ENCODE data around the gene FIBCD1.

FIBCD1 gene

DNA sequence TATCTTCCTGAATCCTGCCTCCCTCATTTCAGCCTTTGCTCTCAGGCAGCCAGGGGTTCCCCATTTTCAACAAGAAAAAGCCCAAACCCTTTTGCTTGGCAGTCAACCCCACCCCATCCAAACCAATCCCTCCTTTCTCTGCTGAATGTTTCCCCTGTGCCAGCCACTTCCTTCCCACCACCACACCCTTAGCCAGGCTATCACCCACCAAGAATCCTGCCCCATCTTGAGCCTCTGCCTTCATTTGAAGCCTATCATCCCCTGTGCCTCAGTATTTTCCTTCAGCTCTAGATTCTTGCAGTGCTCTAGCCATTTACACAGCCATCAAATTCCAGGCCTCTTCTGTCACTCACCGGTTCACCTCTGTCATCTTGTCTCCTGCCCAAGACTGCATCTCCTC is 15.3 kb upstream of the FIBCD1 start:
- DNase-seq (ENCODE audit: extremely low read depth, low read depth), result no peak
- H3K4me3 ChIP-seq (replicated peaks; ENCODE audit: low read depth, low read length), result no peak overlapping the region
- TF ChIP-seq, protein P1, sequence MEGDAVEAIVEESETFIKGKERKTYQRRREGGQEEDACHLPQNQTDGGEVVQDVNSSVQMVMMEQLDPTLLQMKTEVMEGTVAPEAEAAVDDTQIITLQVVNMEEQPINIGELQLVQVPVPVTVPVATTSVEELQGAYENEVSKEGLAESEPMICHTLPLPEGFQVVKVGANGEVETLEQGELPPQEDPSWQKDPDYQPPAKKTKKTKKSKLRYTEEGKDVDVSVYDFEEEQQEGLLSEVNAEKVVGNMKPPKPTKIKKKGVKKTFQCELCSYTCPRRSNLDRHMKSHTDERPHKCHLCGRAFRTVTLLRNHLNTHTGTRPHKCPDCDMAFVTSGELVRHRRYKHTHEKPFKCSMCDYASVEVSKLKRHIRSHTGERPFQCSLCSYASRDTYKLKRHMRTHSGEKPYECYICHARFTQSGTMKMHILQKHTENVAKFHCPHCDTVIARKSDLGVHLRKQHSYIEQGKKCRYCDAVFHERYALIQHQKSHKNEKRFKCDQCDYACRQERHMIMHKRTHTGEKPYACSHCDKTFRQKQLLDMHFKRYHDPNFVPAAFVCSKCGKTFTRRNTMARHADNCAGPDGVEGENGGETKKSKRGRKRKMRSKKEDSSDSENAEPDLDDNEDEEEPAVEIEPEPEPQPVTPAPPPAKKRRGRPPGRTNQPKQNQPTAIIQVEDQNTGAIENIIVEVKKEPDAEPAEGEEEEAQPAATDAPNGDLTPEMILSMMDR (IDR thresholded peaks at IDR 0.05; ENCODE audit: low read depth, low read length, missing control alignments), result no peak

DNA sequence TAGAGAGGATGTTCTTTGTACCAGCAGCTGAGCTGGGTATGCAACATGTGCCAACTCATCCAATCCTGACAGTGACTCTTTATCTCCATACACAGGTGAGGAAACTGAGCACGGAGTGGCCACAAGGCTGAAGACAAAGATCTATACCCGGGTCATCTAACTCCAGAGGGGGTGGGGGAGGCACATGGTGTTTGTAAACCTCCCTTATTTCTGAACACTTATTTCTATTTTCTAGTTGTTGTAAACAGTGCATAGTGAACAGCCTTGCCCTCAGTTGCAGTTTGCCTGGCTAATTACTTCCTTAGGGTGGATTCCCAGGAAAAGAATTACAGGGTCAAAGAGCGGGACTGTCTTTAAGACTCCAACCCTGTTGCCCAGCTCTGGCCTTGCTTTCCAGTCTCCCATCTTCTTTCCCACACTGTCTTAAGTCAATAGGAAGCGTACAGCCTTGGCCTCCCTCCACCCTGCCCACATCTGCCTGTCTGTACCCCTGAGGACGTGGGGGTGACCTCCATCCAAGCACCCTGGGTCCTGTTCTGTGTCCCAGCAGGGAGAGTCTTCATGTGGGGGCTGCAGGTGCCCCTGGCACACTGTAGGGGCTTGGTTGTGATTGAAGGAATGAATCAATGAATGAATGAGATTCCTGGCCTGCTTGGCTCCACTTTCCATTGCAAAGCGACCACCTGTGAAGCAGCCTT is 13.2 kb upstream of the FIBCD1 start:
- H3K4me3 ChIP-seq (replicated peaks; ENCODE audit: low read depth, low read length), result no peak overlapping the region
- TF ChIP-seq, protein P1 (IDR thresholded peaks at IDR 0.05; ENCODE audit: low read depth, low read length, missing control alignments), result no peak
- no peak for DNase-seq (ENCODE audit: extremely low read depth, low read depth)

DNA sequence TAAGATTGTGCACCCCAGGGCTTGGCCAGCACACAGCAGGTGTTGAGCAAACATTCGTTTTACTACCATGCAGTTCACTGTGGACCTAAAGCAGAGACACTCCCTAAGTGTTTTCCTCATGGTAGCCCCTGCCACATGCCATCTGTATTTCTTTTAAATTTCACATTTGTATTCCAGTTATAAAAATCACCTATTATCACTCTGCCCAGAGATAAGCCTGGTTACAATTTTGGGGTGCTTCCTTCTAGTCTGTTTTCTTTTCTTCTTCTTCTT is 10.9 kb upstream of the FIBCD1 start:
- no peak overlapping the region for H3K4me3 ChIP-seq (replicated peaks; ENCODE audit: low read depth, low read length)
- no peak for DNase-seq (ENCODE audit: extremely low read depth, low read depth)
- TF ChIP-seq, protein P1 (IDR thresholded peaks at IDR 0.05; ENCODE audit: low read depth, low read length, missing control alignments), result no peak

DNA sequence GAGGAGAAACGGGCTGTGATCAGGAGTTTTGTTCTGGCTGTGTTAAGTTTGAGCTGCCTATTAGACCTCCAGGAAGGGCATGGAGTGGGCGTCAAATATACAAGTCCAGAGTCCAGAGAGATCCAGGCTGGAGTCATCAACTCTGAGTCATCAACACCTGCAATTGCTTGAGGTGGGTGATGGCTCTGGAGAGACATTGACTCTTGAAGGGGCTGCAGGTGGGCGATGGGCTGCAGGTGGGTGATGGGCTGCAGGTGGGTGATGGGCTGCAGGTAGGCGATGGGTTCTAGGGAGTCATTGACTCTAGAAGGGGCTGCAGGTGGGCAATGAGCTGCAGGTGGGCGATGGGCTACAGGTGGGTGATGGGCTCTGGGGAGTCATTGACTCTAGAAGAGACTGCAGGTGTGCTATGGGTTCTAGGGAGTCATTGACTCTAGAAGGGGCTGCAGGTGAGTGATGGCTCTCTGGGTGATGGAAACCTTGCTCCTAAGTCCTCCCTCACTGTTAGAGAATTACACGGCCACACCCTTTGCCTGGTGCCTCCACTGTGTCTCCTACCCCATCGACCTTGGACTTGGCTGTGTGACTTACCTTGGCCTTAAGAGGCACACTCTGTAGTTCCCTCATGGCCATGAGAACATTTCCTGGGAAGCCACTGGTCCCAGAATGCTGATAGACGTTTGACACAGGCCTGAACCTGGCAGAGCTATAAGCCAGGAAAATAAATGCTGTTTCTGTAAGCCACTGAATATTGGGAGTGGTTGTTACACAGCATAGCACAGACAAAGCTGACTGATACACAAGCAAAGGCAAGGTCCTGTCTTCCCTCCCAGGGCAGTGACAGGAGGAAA is 10.4 kb upstream of the FIBCD1 start:
- TF ChIP-seq, protein P1 (IDR thresholded peaks at IDR 0.05; ENCODE audit: low read depth, low read length, missing control alignments), result no peak

DNA sequence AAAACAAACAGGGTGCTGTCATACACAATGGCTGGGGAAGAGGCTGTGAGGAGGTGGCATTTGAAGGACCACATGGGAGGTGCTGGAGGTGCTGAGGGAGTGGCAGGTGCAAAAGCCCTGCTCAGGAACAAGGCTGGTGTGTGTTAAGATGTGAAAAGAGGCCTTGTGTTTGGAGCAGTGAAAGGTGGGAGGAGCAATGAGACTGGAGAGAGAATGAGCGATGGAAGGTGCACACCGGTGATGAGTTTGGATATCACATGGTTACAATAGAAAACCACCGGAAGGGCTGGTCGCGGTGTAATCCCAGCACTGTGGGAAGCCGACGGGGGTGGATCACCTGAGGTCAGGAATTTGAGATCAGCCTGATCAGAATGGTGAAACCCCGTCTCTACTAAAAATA is 9.2 kb upstream of the FIBCD1 start:
- DNase-seq (ENCODE audit: extremely low read depth, low read depth), result no peak

More for the DNA sequence above, 10.4 kb upstream of the FIBCD1 start:
- DNase-seq (ENCODE audit: extremely low read depth, low read depth), result no peak
- no peak overlapping the region for H3K4me3 ChIP-seq (replicated peaks; ENCODE audit: low read depth, low read length)

DNA sequence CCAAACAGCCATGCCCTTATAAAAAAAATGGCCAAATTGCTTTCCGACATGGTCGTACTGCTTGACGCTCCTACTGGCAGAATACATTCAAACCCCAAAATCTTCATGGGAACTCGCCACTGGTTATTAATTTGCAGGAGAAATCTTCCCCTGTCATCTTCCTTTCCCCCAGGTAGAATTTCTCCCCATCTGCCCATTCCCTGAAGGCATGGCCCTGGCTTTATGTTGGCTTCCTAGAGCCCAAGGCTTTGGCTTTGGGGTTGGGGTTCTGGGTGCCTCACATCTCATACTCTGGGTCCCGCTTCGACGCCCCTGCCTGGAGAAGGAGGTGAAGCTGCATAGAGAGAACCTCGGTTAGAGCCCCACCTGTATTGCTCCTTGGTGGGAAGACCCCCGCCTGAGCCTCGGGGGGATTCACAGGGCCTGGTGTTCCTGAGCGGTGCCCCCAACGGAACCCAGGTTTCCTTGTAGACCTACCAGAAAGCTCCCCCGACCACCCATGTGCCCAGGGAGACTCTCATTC is 8.6 kb upstream of the FIBCD1 start:
- TF ChIP-seq, protein P1 (IDR thresholded peaks at IDR 0.05; ENCODE audit: low read depth, low read length, missing control alignments), result no peak
- no peak overlapping the region for H3K4me3 ChIP-seq (replicated peaks; ENCODE audit: low read depth, low read length)
- DNase-seq (ENCODE audit: extremely low read depth, low read depth), result no peak

More for the DNA sequence above, 9.2 kb upstream of the FIBCD1 start:
- TF ChIP-seq, protein P1 (IDR thresholded peaks at IDR 0.05; ENCODE audit: low read depth, low read length, missing control alignments), result no peak
- H3K4me3 ChIP-seq (replicated peaks; ENCODE audit: low read depth, low read length), result no peak overlapping the region

Measured in HFF-Myc (cell line).